H9 (cell line): ENCODE data around the gene TMEM151B. TPM values are rescaled to one million over a fixed set of nuclear protein-coding genes. Genes with fewer than 3 reads are reported as not detected.

Source experiments
- DNase-seq: peaks from one replicate; pipeline ENCODE4 v3.0.0-alpha.2; 2017
- H2AFZ ChIP-seq: one replicate; pipeline ENCODE4 v1.6.1; 2013; ENCODE audit warnings: mild to moderate bottlenecking, low read length, control low read depth, moderate library complexity
- H2AK5ac ChIP-seq: 2 replicates; pipeline ENCODE4 v1.6.1; 2013; ENCODE audit warnings: low read length, control low read depth, mixed read lengths; ENCODE audit not compliant: insufficient read length
- H2BK120ac ChIP-seq: one replicate; pipeline ENCODE4 v1.6.1; 2013; ENCODE audit warnings: low read depth, mild to moderate bottlenecking, low read length, control low read depth, inconsistent platforms; ENCODE audit not compliant: poor library complexity, severe bottlenecking
- H2BK12ac ChIP-seq: 2 replicates; pipeline ENCODE4 v1.6.1; 2013; ENCODE audit warnings: low read length, control low read depth, mixed read lengths, low read depth; ENCODE audit not compliant: insufficient read length
- H2BK15ac ChIP-seq: 2 replicates; pipeline ENCODE4 v1.6.1; 2013; ENCODE audit warnings: low read depth, low read length, control low read depth
- H2BK20ac ChIP-seq: one replicate; pipeline ENCODE4 v1.6.1; 2013; ENCODE audit warnings: low read depth, mild to moderate bottlenecking, low read length, control low read depth, inconsistent platforms; ENCODE audit not compliant: poor library complexity, severe bottlenecking
- H2BK5ac ChIP-seq: 2 replicates; pipeline ENCODE4 v1.6.1; 2013; ENCODE audit warnings: low read length, control low read depth, mixed read lengths; ENCODE audit not compliant: insufficient read length
- H3K14ac ChIP-seq: 2 replicates; pipeline ENCODE4 v1.6.1; 2013; ENCODE audit warnings: low read length, control low read depth; ENCODE audit not compliant: insufficient read depth
- H3K18ac ChIP-seq: 2 replicates; pipeline ENCODE4 v1.6.1; 2013; ENCODE audit warnings: low read depth, mild to moderate bottlenecking, mixed read lengths, low read length, control low read depth; ENCODE audit not compliant: insufficient read length
- H3K23ac ChIP-seq: 2 replicates; pipeline ENCODE4 v1.6.1; 2013; ENCODE audit warnings: low read length, control low read depth, mixed read lengths, low read depth; ENCODE audit not compliant: insufficient read length
- H3K23me2 ChIP-seq: 2 replicates; pipeline ENCODE4 v1.6.1; 2013; ENCODE audit warnings: low read depth, mild to moderate bottlenecking, mixed read lengths, low read length, control low read depth; ENCODE audit not compliant: insufficient read length, poor library complexity, severe bottlenecking
- H3K27ac ChIP-seq: 2 replicates; pipeline ENCODE4 v1.5.1; 2013; ENCODE audit warnings: low read length, control low read depth, mixed read lengths, low read depth; ENCODE audit not compliant: insufficient read length
- H3K27me3 ChIP-seq: 2 replicates; pipeline ENCODE4 v1.6.1; 2013; ENCODE audit warnings: low read length, control low read depth, inconsistent platforms; ENCODE audit not compliant: insufficient read depth
- H3K4ac ChIP-seq: 2 replicates; pipeline ENCODE4 v1.6.1; 2013; ENCODE audit warnings: low read depth, mild to moderate bottlenecking, control low read depth, inconsistent platforms, low read length, moderate library complexity
- H3K4me1 ChIP-seq: 2 replicates; pipeline ENCODE4 v1.6.1; 2013; ENCODE audit warnings: low read length, control low read depth, inconsistent platforms; ENCODE audit not compliant: insufficient read depth
- H3K4me2 ChIP-seq: 2 replicates; pipeline ENCODE4 v1.6.1; 2013; ENCODE audit warnings: low read length, control low read depth, mixed read lengths; ENCODE audit not compliant: insufficient read length, insufficient read depth
- H3K56ac ChIP-seq: 2 replicates; pipeline ENCODE4 v1.6.1; 2013; ENCODE audit warnings: low read depth, mild to moderate bottlenecking, mixed read lengths, low read length, control low read depth; ENCODE audit not compliant: insufficient read length
- H3K79me1 ChIP-seq: 2 replicates; pipeline ENCODE4 v1.6.1; 2013; ENCODE audit warnings: low read depth, mild to moderate bottlenecking, moderate library complexity, low read length, control low read depth, inconsistent platforms; ENCODE audit not compliant: insufficient read depth, poor library complexity, severe bottlenecking
- H3K79me2 ChIP-seq: 2 replicates; pipeline ENCODE4 v1.6.1; 2013; ENCODE audit warnings: low read length, control low read depth, inconsistent platforms; ENCODE audit not compliant: insufficient read depth
- H3K9ac ChIP-seq: 2 replicates; pipeline ENCODE4 v1.6.1; 2013; ENCODE audit warnings: low read length, control low read depth, mixed read lengths; ENCODE audit not compliant: insufficient read length; ENCODE audit errors: extremely low read depth
- H3K9me3 ChIP-seq: one replicate; pipeline ENCODE4 v1.6.1; 2013; ENCODE audit warnings: low read depth, low read length, inconsistent platforms; ENCODE audit not compliant: control insufficient read depth
- H3T11ph ChIP-seq: one replicate; pipeline ENCODE4 v1.6.1; 2013; ENCODE audit warnings: mild to moderate bottlenecking, low read length, control low read depth, inconsistent platforms
- H4K20me1 ChIP-seq: one replicate; pipeline ENCODE4 v1.6.1; 2013; ENCODE audit not compliant: control insufficient read depth, insufficient read length, insufficient read depth
- H4K5ac ChIP-seq: 2 replicates; pipeline ENCODE4 v1.6.1; 2013; ENCODE audit warnings: low read depth, mild to moderate bottlenecking, mixed read lengths, low read length, control low read depth; ENCODE audit not compliant: insufficient read length
- H4K8ac ChIP-seq: replicated peaks from 2 replicates; pipeline ENCODE4 v1.6.1; 2013; ENCODE audit warnings: low read length, control low read depth, mixed read lengths, low read depth; ENCODE audit not compliant: insufficient read length
- H4K91ac ChIP-seq: 2 replicates; pipeline ENCODE4 v1.6.1; 2013; ENCODE audit warnings: low read depth, mild to moderate bottlenecking, moderate library complexity, mixed read lengths, low read length, control low read depth; ENCODE audit not compliant: insufficient read length
- H3K27ac Mint-ChIP-seq, 3 experiments: 2 replicates in 2 of 3; 3 replicates in 1 of 3; pipeline ENCODE4 v1.8.0; 2020 to 2021; ENCODE audit warnings: mixed read lengths in 3 of 3, mild to moderate bottlenecking in 1 of 3, moderate library complexity in 1 of 3
- H3K27me3 Mint-ChIP-seq: 2 replicates; pipeline ENCODE4 v1.8.0; 2021; ENCODE audit warnings: low read depth, mild to moderate bottlenecking, moderate library complexity, mixed read lengths
- H3K36me3 Mint-ChIP-seq, 3 experiments: 2 replicates in 2 of 3; 3 replicates in 1 of 3; pipeline ENCODE4 v1.8.0; 2020 to 2021; ENCODE audit warnings: low read depth in 3 of 3, mixed read lengths in 3 of 3; ENCODE audit not compliant: insufficient read depth in 1 of 3
- H3K4me1 Mint-ChIP-seq, 2 experiments: 2 replicates each; pipeline ENCODE4 v1.8.0; 2020; ENCODE audit warnings: mixed read lengths in 2 of 2
- H3K4me3 Mint-ChIP-seq, 2 experiments: 2 replicates in 1 of 2; 3 replicates in 1 of 2; pipeline ENCODE4 v1.8.0; 2020 to 2021; ENCODE audit warnings: mild to moderate bottlenecking in 2 of 2, mixed read lengths in 2 of 2, moderate library complexity in 1 of 2
- H3K9me3 Mint-ChIP-seq, 2 experiments: 2 replicates in 1 of 2; 3 replicates in 1 of 2; pipeline ENCODE4 v1.8.0; 2020; ENCODE audit warnings: mild to moderate bottlenecking in 2 of 2, mixed read lengths in 2 of 2, moderate library complexity in 1 of 2
- CTCF ChIP-seq: fragments of 200-600 bp; sonication (generic); conservative IDR thresholded peaks from 3 replicates; pipeline ENCODE4 v1.8.0; 2021; ENCODE audit warnings: antibody characterized with exemption, mild to moderate bottlenecking
- WGBS: extraction: QIAGEN DNeasy Blood & Tissue Kit; methylation state at CpG from one replicate; pipeline ENCODE4 v1.1.7; 2013; ENCODE audit warnings: missing lambda C conversion rate, low lambda C conversion rate, mixed read lengths; ENCODE audit not compliant: insufficient read length; ENCODE audit errors: extremely low coverage; 5-methylcytosine and 5-hydroxymethylcytosine counted together
- total RNA-seq: library from RNA; stranded (reverse); gene quantifications from 2 replicates; pipeline ENCODE4 v1.2.1, GENCODE V29; 2021

The TMEM151B gene
- total RNA-seq, 1 experiment from 2014 or later: 2.4 TPM

GRCh38 chr6:44245391-44245911 is 24.8 kb upstream of the TMEM151B start:
- H4K20me1 ChIP-seq: no peaks in the 10 kb centered on the region
- no peak overlapping the region for H3K4ac ChIP-seq
- H3K4me1 ChIP-seq: peaks cover 12% of the 10 kb centered on the region; the same call in 1 of the 2 replicates
- no peak overlapping the region for H2AK5ac ChIP-seq
- no peaks in the 10 kb centered on the region for H3K9me3 ChIP-seq
- Mint-ChIP-seq H3K27ac (peak overlapping the region; percentile 28 to 92 (median 72); a peak in 6 of 7 replicates), H3K36me3 (peaks cover 31 to 36% (median 34%) of the 10 kb centered on the region in 3 experiments), H3K27me3 (peaks cover 15% of the 10 kb centered on the region), H3K9me3 (peaks cover 3 to 4% of the 10 kb centered on the region in 2 experiments; a peak in 3 of 5 replicates), H3K4me3 (peak overlapping the region; percentile 99 to 100), H3K4me1 (peaks cover 30 to 38% of the 10 kb centered on the region in 2 experiments)
- no peak overlapping the region for H3T11ph ChIP-seq
- no peak overlapping the region for H2BK15ac ChIP-seq
- H3K27me3 ChIP-seq: no peaks in the 10 kb centered on the region
- no peak overlapping the region for H2BK120ac ChIP-seq
- H3K4me2 ChIP-seq: peak overlapping the region; percentile 54
- peaks cover 10% of the 10 kb centered on the region for H3K23me2 ChIP-seq
- H4K91ac ChIP-seq: no peak overlapping the region
- peak overlapping the region; percentile 79 for H3K14ac ChIP-seq
- H3K56ac ChIP-seq: no peak overlapping the region
- TF ChIP-seq CTCF: no peak
- no peak overlapping the region for H2BK5ac ChIP-seq
- H3K79me2 ChIP-seq: peaks cover 27% of the 10 kb centered on the region
- H3K27ac ChIP-seq: no peak overlapping the region
- no peaks in the 10 kb centered on the region for H3K79me1 ChIP-seq
- no peak overlapping the region for H4K8ac ChIP-seq
- H2BK20ac ChIP-seq: no peak overlapping the region
- H2BK12ac ChIP-seq: no peak overlapping the region
- no peak for DNase-seq
- H3K18ac ChIP-seq: peak overlapping the region; percentile 23
- H4K5ac ChIP-seq: no peak overlapping the region
- no peak overlapping the region for H3K23ac ChIP-seq
- peak overlapping the region; percentile 42 for H3K9ac ChIP-seq
- H2AFZ ChIP-seq: no peak overlapping the region
- no CpG with 5 or more reads among the region's 12 CpGs for WGBS
